Jurkat, Clone E6-1 (cell line): Measurements from ENCODE around the gene VAC14.

Experiments
- DNase-seq: peaks from one replicate; pipeline ENCODE4 v3.0.0-alpha.2; 2011; ENCODE audit warnings: low read depth, low spot score
- H3K4me3 ChIP-seq: 2 replicates; pipeline ENCODE4 v1.5.1; 2011; ENCODE audit warnings: mild to moderate bottlenecking, low read length, control low read depth, moderate library complexity

VAC14 gene

DNA sequence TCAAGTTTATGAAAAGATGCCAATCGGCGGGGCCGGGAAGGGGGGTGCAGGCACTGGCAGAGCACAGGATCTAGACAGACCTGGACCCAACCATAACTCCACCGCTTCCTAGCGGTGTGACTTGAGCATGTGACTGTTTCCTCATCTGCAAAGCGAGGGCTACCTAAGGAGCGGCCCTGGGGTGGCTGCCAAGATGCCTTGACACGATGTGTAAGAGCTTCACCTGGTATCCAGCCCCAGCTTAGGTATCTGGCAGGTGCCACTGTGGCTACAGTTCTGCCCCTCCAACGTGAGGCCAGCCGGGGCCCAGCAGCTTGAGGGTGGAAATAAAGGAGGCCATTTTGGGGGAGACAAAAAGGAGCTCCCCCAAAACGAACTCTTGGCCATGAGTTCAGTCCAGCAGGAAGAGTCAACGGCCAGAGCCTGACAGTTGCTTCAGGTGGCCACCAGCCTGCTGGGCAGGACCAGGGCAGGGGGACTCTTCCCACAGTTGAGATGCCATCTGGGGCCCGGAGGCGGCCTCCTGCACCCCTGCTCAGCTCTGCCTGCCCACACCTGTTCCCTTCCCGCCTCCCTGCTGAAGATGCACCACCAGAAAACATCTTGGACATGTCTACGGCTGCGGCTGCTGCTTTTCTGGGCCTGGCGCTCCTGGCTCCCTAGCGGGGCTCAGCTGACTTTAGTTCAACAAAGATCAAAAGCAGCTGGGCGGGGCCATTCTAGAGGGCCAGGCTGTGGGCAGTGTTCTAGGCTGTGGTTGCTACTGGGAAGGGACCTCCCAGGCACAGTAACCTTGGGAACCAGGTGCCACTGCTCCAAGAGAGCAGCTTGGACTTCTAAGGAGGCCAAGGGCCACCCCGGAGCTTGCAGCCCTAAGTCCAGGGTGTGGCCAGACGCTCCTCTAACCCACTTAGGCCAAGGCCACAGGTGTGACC is 111.7 kb downstream of the VAC14 start:
- no peak overlapping the region for H3K4me3 ChIP-seq
- no peak for DNase-seq

GRCh38 chr16:70688246-70688742 is 112.7 kb downstream of the VAC14 start:
- no peak overlapping the region for H3K4me3 ChIP-seq
- DNase-seq = no peak

DNA sequence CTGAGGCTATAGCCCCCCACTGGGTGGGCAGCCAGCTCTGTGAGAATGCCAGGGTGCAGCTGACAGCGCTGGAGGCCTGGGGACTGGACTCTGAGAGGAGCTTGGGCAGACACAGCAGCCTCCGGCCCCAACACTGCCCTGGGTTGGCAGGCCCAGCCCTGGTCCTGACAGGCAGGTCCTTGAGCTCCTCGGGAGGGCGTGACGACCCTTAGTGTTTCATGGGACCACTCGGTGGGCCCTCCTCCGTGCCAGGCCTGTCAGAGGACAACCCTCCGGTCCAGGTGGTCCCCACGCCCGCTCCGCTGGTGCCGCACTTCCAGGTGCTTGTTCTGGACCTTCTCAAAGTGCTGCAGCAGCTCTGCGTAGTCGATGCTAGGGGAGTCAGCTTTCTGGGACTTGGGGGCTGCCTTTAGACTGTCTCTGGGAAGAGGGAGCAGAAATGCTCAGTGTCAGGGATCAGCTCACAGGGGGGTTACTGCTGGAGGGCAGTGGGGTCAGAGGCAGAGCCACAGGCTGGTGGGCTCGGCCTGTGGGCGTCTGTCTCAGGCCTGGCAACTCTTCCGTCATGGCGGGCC is 113.2 kb downstream of the VAC14 start:
- no peak overlapping the region for H3K4me3 ChIP-seq
- no peak for DNase-seq

GRCh38 chr16:70687102-70687511 is 113.9 kb downstream of the VAC14 start:
- no peak for DNase-seq

DNA sequence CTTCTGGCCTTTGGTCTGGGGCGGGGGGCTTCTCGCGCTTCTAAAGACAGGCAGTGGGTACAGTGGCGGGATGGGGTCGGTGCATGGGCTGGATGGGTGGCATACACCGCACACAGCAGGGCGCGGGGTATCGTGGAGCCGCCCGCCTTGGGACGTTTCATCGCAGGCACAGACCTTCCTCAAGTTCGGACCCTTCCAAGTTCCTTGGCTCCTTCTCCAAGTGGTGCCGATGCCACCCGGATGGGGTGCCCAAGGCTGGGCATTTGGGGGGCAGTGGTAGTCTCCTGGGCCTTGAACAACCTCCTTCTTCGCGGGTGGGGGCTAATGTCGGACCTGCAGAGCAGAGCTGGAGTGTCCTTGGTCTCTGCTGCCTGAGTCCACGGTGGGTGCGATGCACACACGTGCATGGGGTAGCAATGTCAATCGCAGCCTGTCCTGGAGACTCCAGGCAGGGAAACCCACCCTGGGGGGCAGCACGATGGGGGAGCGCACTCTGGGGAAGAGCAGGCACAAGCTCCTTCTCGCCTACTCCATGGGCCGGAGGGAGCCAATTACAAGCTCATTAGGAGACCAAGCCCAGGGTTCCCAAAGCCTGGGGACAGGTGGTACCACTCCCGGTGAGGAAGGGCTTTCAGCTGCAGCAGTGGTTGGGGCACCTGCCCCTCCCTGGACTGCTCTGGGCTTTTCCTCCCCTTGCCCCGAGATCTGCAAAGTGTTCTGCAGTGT is 114.4 kb downstream of the VAC14 start:
- DNase-seq = no peak
- H3K4me3 ChIP-seq = peak overlapping the region; percentile 30

More at GRCh38 chr16:70687102-70687511, 113.9 kb downstream of the VAC14 start:
- H3K4me3 ChIP-seq = no peak overlapping the region

- no peak for DNase-seq
- H3K4me3 ChIP-seq = peak within 1 kb of the TSS; percentile 75
Measured at GRCh38 chr16:70685938-70686375, 115.0 kb downstream of the VAC14 start, which contains the start of gene MTSS2. Gene MTSS2 (minus strand): TSS chr16:70686053. CDS start chr16:70685791, 262 bp downstream.

DNA sequence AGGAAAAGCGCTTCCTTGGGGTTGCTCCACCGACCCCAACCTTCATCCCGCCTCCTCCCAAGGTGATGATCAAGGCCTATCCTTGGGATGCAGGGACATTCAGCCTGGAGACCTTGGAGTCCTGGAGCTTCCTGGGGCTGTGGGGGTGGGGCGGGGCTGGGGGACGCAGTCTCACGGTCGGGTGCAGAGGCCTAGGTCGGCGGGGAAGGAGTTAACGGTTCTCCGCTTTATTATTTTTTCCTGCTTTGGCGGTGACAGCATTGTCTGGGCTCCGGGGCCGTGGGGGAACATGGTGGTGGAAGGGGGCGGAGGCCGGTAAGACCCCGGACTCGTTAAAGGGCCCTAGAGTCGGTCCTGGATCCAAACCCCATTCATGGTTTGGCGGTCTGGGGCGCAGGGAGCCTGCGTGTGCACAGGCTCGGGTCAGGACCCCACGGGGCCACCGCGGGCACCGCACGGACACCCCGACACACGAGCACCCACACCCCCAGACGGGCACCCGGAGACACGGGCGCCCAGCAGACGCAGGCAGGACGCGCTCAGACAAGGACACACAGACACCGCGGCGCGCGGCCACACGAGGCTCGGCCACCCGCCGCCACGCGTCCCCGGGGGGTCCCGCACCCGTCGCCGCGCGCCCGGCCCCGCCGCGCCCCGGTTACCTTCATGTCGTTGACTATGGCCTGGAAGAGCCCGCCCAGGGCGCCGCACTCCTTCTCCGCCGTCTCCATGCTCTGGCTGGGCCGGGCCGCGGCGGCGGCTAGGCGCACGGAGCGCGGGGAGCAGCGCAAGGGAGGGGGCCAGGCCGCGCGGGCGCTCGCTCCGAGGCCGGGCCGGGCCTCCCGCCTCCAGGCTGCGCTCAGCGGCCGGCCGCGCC is 115.7 kb downstream of the VAC14 start:
- H3K4me3 ChIP-seq = peak overlapping the region; percentile 75
- DNase-seq = no peak

- DNase-seq = no peak
- peak overlapping the region; percentile 75 for H3K4me3 ChIP-seq
Measured at GRCh38 chr16:70684146-70685060, 116.6 kb downstream of the VAC14 start.

DNA sequence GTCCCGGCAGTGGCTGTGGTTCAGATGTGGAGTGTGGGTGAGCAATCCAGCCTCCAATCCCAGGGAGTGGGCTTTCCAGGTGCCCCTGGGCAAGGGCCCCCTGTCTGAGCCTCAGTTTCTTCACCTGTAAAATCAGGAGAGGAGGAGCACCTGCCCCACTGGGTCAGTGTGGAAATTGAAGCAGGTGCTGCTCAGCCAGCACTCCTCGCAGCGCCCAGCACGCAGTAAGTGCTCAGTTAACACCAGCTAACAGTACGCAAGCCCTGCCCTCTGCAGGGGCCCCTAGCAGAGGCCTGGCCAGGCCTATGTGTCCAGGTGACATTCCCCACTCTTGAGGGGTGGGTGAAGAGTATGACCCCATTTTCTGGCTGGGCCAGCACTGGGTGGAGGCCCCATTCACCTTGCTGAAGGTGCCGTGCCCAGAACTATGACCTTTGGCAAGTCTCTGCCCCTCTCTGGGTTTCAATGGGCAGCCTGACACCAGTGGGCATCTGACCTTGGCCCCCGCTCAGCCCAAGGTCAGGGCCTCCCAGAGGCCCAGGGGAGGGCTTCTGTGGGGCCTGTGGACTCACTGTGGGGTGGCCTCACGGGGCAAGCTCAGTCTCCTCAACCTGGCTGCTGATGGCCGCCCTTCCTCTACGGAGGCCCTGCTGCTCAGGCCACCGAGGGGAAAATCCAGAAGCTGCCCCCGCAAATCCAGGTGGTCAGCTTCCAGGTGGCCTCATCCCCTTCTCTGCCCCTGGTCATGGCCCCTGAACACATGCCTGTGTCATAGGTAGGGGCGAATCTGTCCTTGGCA is 117.6 kb downstream of the VAC14 start:
- no peak for DNase-seq
- no peak overlapping the region for H3K4me3 ChIP-seq

DNA sequence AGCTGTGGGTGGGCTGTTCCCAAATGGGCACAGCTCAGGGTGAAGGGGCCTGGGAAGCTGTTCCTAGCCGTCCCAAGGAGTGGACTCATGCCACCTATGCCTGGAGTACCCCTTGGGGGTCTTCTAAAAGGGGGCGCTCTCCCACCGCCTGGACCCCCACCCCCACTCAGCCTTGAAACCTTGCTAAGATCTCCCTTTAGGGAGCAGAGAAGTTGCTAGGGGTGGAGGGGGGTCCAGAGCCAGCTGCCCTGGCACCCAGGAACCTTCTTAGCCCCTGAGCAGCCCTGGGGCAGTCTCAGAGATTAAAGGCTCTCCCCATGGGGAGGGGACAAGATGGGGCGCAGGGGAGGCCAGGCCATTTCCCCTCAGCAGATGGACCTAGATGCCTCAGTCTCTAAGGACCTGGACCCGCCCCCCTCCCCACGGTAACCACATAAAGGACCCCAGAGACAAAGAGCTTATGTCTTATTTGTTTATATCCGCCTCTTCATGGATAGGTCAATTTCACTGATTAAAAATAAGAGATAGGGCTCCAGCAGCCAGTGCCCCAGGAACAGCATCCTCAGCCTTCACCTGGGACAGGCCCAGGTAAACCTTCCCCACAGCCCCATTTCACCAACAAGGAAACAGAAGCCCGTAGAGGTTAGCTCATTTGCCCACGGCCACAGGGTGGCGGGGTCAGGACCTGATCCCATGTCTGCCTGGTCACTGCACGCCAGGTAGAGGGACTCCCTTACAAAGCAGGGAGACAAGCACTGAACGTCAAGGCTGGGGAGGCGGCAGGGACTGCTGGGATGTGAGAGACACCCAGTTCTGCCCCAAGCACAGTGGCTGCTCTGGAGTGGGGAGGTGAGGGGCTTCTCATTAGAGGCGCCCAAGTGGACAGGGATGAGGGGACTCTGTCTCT is 118.5 kb downstream of the VAC14 start:
- no peak overlapping the region for H3K4me3 ChIP-seq
- DNase-seq = no peak

DNA sequence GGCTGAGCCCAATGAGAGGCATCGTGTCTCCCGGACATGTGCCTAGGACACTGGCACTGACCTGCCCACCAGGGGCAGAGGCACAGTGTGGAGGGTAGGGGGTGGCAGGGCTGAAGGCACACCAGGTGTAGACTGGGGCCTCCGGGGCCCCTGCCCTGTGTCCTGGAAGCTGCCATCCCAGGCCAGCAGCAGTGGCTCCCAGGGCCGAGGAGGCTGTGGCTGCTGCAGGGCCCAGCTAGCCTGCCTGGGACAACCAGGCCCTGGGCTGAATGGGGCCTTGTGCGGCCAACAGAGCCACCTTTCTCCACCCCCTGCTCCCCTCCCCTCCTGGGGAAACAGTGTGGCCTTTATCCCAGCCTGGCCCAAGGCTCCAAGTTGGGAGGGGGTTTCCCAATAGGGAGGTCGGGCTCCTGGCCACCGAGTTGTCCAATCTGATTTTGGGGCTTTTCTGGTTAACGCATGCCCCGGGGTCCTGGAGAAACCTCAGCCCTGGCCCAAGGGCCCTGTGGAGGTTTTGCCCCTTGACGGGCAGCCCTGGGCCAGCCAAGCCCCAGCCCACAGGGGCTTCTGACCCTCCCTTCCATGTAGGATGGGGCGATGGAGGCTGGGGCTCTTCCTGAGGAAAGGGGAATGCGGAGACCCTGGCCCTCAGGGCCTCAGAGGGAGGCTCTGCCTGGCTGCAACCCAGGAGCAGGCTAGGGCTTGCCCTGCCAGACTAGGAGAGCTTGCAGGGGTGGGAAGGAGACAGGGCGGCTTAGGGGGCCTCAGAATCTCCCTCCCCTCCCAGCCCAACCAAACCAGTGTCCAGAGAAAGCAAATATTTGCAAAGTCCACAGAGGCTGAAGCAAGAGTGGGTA is 119.3 kb downstream of the VAC14 start:
- no peak overlapping the region for H3K4me3 ChIP-seq

GRCh38 chr16:70680495-70681381 is 120.2 kb downstream of the VAC14 start:
- no peak overlapping the region for H3K4me3 ChIP-seq
- DNase-seq = no peak

More for the DNA sequence above, 119.3 kb downstream of the VAC14 start:
- DNase-seq = no peak

GRCh38 chr16:70679671-70680494 is 121.1 kb downstream of the VAC14 start:
- no peak for DNase-seq

More at GRCh38 chr16:70679671-70680494, 121.1 kb downstream of the VAC14 start:
- H3K4me3 ChIP-seq = no peak overlapping the region
